HG03457 (cell line): ENCODE results near the gene SVEP1.

Experiments
- ATAC-seq: cut with Tn5 transposase; IDR thresholded peaks from one replicate; pipeline ENCODE4 v1.9.1; 2021; ENCODE audit warnings: moderate number of reproducible peaks; ENCODE audit not compliant: unreplicated experiment

SVEP1 gene

GRCh38 chr9:110528645-110529044 lies 50.9 kb downstream of the SVEP1 start:
- no peak for ATAC-seq

GRCh38 chr9:110526426-110526825 lies 53.1 kb downstream of the SVEP1 start:
- no peak for ATAC-seq

GRCh38 chr9:110521206-110521605 lies 58.3 kb downstream of the SVEP1 start:
- ATAC-seq: no peak

GRCh38 chr9:110520120-110520701 lies 59.3 kb downstream of the SVEP1 start:
- ATAC-seq: no peak

GRCh38 chr9:110517483-110517882 lies 62.1 kb downstream of the SVEP1 start:
- no peak for ATAC-seq

- no peak for ATAC-seq
These were observed 64.6 kb downstream of the SVEP1 start for GRCh38 chr9:110514897-110515296.

GRCh38 chr9:110512817-110513216 lies 66.7 kb downstream of the SVEP1 start:
- ATAC-seq: no peak

- ATAC-seq: no peak
These were observed 69.7 kb downstream of the SVEP1 start for GRCh38 chr9:110509792-110510191.

GRCh38 chr9:110502842-110503241 lies 76.7 kb downstream of the SVEP1 start:
- no peak for ATAC-seq

GRCh38 chr9:110499608-110500007 lies 79.9 kb downstream of the SVEP1 start:
- no peak for ATAC-seq

- no peak for ATAC-seq
These were observed 92.3 kb downstream of the SVEP1 start for GRCh38 chr9:110487196-110487595.

- ATAC-seq: no peak
These were observed 93.3 kb downstream of the SVEP1 start for GRCh38 chr9:110486218-110486617.

GRCh38 chr9:110479481-110479880 lies 100.1 kb downstream of the SVEP1 start:
- ATAC-seq: no peak

GRCh38 chr9:110476251-110476650 lies 103.3 kb downstream of the SVEP1 start:
- ATAC-seq: no peak

- ATAC-seq: no peak
These were observed 107.4 kb downstream of the SVEP1 start for GRCh38 chr9:110472111-110472510.

- ATAC-seq: no peak
These were observed 110.6 kb downstream of the SVEP1 start for GRCh38 chr9:110468950-110469349.

GRCh38 chr9:110465190-110465589 lies 114.4 kb downstream of the SVEP1 start:
- ATAC-seq: no peak

- no peak for ATAC-seq
These were observed 115.2 kb downstream of the SVEP1 start for GRCh38 chr9:110464321-110464720.

- ATAC-seq: no peak
These were observed 116.0 kb downstream of the SVEP1 start for GRCh38 chr9:110463499-110463898.

- no peak for ATAC-seq
These were observed 122.3 kb downstream of the SVEP1 start for GRCh38 chr9:110457245-110457644.

- ATAC-seq: no peak
These were observed 122.9 kb downstream of the SVEP1 start for GRCh38 chr9:110456681-110457080.

GRCh38 chr9:110455860-110456259 lies 123.7 kb downstream of the SVEP1 start:
- no peak for ATAC-seq

- no peak for ATAC-seq
These were observed 127.2 kb downstream of the SVEP1 start for GRCh38 chr9:110452227-110452801.
